ENCODE results near the gene CCDC40. TPM values are rescaled to one million over a fixed set of nuclear protein-coding genes. Genes with fewer than 3 reads are reported as not detected.
A peak's percentile ranks its signal among the peaks of the same experiment; 100 is the strongest.

Gene CCDC40
- total and polyA plus RNA-seq, 11 donors = 2.4 to 9.0 (median 5.9) TPM

GRCh38 chr17:80034791-80035686 is 1.4 kb upstream of the CCDC40 start:
- Histone ChIP-seq H3K27me3 (peaks cover 0 to 9% (median 0%) of the 10 kb centered on the region in 9 donors), H3K4me3 (peak overlapping the region; percentile 47 to 95 (median 83)), H3K36me3 (peaks cover 0 to 5% (median 0%) of the 10 kb centered on the region in 9 donors), H3K27ac (peak overlapping the region; percentile 41 to 86 (median 74)), H3K4me1 (peaks cover 0 to 32% (median 9%) of the 10 kb centered on the region in 12 donors), H3K9me3 (no peaks in the 10 kb centered on the region)
- TF ChIP-seq CTCF (IDR thresholded peaks at IDR 0.05) = no peak
- no peak for TF ChIP-seq POLR2A (IDR thresholded peaks at IDR 0.05)
- intact Hi-C loops (cut with DNase I) = loop anchor here in 2 of 10 donors (1.0 to 10.0 kb wide), 2 partner anchors 27 to 50 kb away; no protein-coding TSS in a partner anchor
- DNase-seq (peak in 3 of 5 donors; percentile 19 to 41 (median 32)), ATAC-seq (no peak)
- WGBS, 4 donors = 4 to 6% (median 5%) methylated on average over 33 to 55 of the region's 55 CpGs

DNA sequence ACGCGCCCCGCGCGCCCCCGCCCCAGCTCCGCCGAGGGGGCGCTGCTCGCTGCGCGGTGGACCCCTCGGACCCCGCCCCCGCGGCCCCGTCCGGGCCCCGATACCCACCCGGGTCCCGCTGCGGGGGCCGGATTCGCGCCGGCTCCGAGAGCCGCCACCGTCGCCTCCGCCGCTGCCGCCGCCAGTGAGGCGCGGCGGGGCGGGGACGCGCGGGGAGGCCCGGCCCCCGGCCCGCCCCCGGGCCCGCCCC is 830 bp upstream of the CCDC40 start, which contains the start of gene TBC1D16:
TSS of gene TBC1D16 (minus strand) at position 186 of the 250 bp plus-strand sequence. CDS start 22,325 bp downstream, outside the sequence.
- Histone ChIP-seq H3K4me3 (peak within 1 kb of the TSS; percentile 55 to 95 (median 84)), H3K9me3 (no peaks in the 10 kb centered on the region), H3K27ac (peak within 1 kb of the TSS; percentile 82 to 96 (median 88)), H3K4me1 (peaks cover 0 to 28% (median 9%) of the 10 kb centered on the region in 12 donors), H3K27me3 (peaks cover 0 to 9% (median 0%) of the 10 kb centered on the region in 9 donors), H3K36me3 (peaks cover 0 to 7% (median 0%) of the 10 kb centered on the region in 9 donors)
- TF ChIP-seq POLR2A (IDR thresholded peaks at IDR 0.05) (no peak), CTCF (IDR thresholded peaks at IDR 0.05) (no peak)
- WGBS, 4 donors = 0 to 2% (median 0%) methylated on average over 8 to 46 of the region's 46 CpGs; no CpG with 5 or more reads in 1 of the 4 donors
- DNase-seq = no peak
- no peak for ATAC-seq
- intact Hi-C loops (cut with DNase I) = loop anchor here in 2 of 10 donors (1.0 to 10.0 kb wide), 2 partner anchors 27 to 49 kb away; no protein-coding TSS in a partner anchor

DNA sequence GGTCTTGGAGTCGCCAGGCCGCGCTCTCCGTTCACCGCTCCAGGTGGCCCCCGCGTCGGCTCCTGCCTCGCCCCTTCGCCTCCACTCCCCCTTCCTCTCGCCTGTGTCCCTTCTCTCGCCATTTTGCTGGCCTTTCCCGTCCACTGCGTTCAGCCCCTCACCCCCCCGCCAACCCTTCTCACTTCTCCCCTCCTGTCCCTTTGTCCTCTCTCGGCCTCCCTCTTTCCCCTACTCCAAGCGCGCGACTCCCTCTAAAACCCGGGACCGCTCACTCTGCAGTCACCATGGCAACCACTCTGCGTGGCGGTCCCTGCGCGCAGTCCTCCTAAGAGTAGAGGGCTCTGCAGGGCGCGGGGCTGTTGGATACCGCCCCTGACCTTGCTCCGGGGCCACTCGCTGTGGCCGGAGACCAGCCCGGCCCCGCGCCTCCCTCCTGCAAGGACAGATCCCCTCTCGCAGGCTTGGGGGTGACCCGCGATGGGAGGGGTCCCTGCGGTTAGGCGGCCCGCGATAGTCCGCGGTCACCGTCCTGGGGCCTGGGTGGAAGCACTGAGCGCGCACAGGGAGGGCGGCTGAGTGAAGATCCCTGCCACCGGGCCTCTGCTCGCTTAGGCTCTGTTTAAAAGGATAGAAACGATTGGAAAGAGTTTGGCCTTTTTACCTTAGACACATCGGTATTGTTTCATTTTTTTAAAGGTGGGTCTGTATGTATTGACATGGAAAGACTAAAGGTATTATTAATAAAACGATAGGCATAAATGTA is 454 bp downstream of the CCDC40 start:
- intact Hi-C loops (cut with DNase I) = loop anchor here in 2 of 10 donors (2.0 to 10.0 kb wide), 2 partner anchors 32 to 48 kb away; no protein-coding TSS in a partner anchor
- TF ChIP-seq CTCF (IDR thresholded peaks at IDR 0.05) (no peak), POLR2A (IDR thresholded peaks at IDR 0.05) (no peak)
- peaks cover 0 to 9% (median 0%) of the 10 kb centered on the region in 9 donors for H3K27me3 ChIP-seq
- DNase-seq = peak in 2 of 5 donors; percentile 47 to 49
- no peaks in the 10 kb centered on the region for H3K9me3 ChIP-seq
- peak; percentile 16 to 40 (median 31) for ATAC-seq
- peaks cover 0 to 25% (median 9%) of the 10 kb centered on the region in 12 donors for H3K4me1 ChIP-seq
- H3K4me3 ChIP-seq = peak overlapping the region; percentile 55 to 95 (median 84)
- H3K36me3 ChIP-seq = peaks cover 0 to 11% (median 5%) of the 10 kb centered on the region in 9 donors
- peak overlapping the region in 11 of 12 donors; percentile 70 to 96 (median 89) for H3K27ac ChIP-seq
- WGBS, 4 donors = 1 to 3% (median 2%) methylated on average over 50 to 52 of the region's 52 CpGs

Measured in heart left ventricle (tissue), 16 donors.